Stomach smooth muscle (tissue), 2 donors: ENCODE measurements around the gene PRAMEF8.
"Not testable (repeated sequence)": the region's sequence is repeated elsewhere in the genome, so short reads cannot be mapped to it uniquely, and the experiment has no call there.

Experiments used
- H3K27ac ChIP-seq: one replicate; pipeline ENCODE4 v1.7.0; 2013; ENCODE audit warnings: mild to moderate bottlenecking, low read length, inconsistent platforms
- H3K27me3 ChIP-seq, 2 donors: one replicate each; pipeline ENCODE4 v1.7.0; 2013; ENCODE audit warnings: low read length in 2 of 2; ENCODE audit not compliant: insufficient read depth in 2 of 2, control insufficient read depth in 1 of 2
- H3K36me3 ChIP-seq, 2 donors: one replicate each; pipeline ENCODE4 v1.7.0; 2013; ENCODE audit warnings: low read length in 2 of 2; ENCODE audit not compliant: control insufficient read depth in 2 of 2, insufficient read depth in 2 of 2
- H3K4me1 ChIP-seq: one replicate; pipeline ENCODE4 v1.7.0; 2013; ENCODE audit warnings: low read length; ENCODE audit not compliant: control insufficient read depth, insufficient read depth
- H3K4me3 ChIP-seq, 2 donors: one replicate each; pipeline ENCODE4 v1.7.0; 2013; ENCODE audit warnings: low read length in 2 of 2
- H3K9ac ChIP-seq, 2 donors: one replicate each; pipeline ENCODE4 v1.7.0; 2013; ENCODE audit warnings: low read length in 2 of 2, mild to moderate bottlenecking in 1 of 2
- H3K9me3 ChIP-seq, 2 donors: one replicate each; pipeline ENCODE4 v1.7.0; 2013; ENCODE audit warnings: low read length in 2 of 2; ENCODE audit not compliant: control insufficient read depth in 2 of 2
- donor health status: healthy.
- donor health status: Pancreatic carcinoma.

PRAMEF8 gene

DNA sequence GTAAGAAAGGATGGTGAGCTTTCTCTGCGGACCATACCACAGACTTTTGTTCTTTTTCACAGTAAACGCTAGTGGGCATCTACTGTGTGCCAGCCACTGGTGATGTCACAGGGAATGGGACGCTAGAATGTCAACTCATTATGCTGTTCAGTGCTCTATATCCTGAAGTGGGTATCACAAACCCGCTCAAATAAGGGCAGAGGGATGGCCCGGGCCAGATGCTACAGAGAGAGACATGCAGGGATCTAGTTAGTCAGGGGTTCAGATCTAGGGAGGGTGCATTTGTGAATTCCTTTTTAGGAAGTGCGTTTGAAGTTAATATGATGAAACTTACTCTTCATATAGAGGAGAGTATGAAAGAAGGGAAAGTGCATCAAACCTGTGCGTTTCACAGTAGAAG lies 37.8 kb downstream of the PRAMEF8 start:
- H3K36me3 ChIP-seq, H3K4me3 ChIP-seq, H3K27me3 ChIP-seq, H3K9ac ChIP-seq, H3K9me3 ChIP-seq, H3K4me1 ChIP-seq, H3K27ac ChIP-seq: not testable (repeated sequence)

DNA sequence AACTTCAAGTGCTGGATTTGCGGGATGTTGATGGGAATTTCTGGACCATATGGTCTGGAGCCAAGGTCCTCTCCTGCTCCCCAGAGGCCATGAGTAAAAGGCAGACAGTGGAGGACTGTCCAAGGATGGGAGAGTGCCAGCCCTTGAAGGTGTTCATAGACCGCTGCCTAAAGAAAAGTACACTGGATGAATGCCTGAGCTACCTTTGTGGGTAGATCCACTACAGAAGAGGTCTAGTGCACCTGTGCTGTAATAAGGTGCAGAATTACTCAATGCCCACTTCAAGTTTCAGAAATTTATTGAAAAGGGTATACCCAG lies 38.4 kb downstream of the PRAMEF8 start:
- not testable (repeated sequence) for H3K9ac ChIP-seq, H3K4me1 ChIP-seq, H3K9me3 ChIP-seq, H3K36me3 ChIP-seq, H3K27ac ChIP-seq, H3K27me3 ChIP-seq, H3K4me3 ChIP-seq

DNA sequence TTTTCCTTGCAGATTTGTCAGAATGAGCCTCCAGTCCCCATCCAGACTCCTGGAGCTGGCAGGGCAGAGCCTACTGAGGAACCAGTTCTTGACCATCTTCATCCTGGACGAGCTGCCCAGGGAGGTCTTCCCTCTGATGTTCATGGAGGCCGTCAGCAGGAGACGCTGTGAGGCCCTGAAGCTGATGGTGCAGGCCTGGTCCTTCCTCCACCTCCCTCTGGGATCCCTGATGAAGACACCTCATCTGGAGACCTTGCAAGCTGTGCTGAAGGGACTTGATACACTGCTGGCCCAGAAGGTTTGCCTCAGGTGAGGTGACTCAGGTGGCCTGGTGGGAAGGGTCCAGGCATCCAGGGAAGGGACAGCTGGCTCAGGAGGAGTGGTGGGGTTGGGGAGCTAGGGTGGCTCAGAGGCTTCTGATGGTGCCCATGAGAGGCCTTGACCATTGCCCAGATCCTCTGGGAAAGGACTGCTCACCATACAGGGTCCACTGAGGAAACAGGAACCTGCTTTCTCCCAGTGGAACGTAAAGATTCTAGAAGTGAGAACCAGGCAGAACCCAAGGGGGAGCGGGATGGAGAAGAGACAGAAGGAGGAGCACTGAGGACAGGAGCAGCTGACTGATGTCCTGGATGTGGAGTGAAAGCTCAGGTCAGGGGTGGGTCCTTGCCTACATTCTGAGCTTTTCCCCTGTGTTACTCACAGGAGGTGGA lies 38.9 kb downstream of the PRAMEF8 start:
- H3K9ac ChIP-seq: not testable (repeated sequence)

DNA sequence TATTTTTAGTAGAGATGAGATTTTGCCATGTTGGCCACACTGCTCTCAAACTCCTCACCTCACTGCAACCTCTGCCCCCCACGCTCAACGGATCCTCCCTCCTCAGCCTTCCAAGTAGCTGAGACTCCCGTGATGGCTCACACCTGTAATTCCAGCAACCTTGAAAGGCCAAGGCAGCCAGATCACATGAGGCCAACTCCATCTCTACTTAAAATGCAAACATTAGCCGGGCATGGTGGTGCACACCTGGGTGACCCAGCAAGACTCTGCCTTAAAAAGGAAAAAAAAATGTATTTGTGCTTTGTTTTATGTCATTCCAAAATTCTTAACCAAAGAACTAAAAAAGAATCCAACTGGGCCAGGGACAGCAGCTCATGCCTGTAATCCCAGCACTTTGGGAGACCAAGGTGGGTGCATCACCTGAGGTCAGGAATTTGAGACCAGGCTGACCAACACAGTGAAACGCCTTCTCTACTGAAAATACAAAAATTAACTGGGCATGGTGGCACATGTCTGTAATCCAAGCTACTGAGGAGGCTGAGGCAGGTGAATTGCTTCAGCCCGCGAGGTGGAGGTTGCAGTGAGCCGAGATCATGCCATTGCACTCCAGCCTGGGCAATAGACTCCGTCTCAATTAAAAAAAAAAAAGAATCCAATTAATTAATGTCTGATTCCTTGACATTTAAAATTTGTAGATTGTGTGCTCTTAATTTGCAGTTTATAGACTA lies 41.2 kb downstream of the PRAMEF8 start:
- not testable (repeated sequence) for H3K4me3 ChIP-seq, H3K27ac ChIP-seq, H3K36me3 ChIP-seq, H3K4me1 ChIP-seq, H3K9me3 ChIP-seq, H3K9ac ChIP-seq, H3K27me3 ChIP-seq

More for the DNA sequence above, 38.9 kb downstream of the PRAMEF8 start:
- H3K4me1 ChIP-seq, H3K27ac ChIP-seq, H3K27me3 ChIP-seq, H3K36me3 ChIP-seq, H3K4me3 ChIP-seq, H3K9me3 ChIP-seq: not testable (repeated sequence)

DNA sequence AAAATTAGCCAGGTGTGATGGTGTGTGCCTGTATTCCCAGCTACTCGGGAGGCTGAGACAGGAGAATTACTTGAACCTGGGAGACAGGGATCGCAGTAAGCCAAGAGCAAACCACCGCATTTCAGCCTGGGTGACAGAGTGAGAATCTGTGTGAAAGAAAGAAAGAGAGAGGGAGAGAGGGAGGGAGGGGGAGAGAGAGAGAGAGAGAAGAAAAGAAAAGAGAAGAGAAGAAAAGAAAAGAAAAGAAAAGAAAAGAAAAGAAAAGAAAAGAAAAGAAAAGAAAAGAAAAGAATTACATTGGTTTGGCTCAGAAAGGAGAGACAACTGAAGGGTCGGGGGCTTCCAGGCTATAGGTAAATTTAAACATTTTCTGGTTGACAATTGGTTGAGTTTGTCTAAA lies 45.3 kb downstream of the PRAMEF8 start:
- H3K36me3 ChIP-seq, H3K9ac ChIP-seq, H3K27me3 ChIP-seq, H3K27ac ChIP-seq, H3K4me1 ChIP-seq, H3K4me3 ChIP-seq, H3K9me3 ChIP-seq: not testable (repeated sequence)

DNA sequence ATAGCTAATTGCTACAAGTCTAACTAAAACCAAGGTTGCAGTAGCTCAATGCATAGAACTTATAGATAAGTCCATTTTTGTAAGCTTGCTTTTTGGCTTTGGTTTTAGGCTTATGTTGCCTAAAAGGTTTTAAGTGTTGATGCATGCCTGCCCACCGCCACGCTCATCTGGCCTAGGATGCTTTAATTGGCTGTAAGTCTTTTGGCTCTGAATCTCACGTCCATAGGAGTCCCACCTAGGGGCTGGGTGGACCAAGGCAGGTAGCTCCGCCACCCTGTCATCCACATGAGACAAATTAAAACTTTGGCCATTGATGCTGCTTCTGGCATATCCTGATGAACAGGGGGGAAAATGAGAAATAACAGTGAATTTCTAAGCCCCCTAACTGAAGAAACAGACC lies 47.4 kb downstream of the PRAMEF8 start:
- H3K4me1 ChIP-seq, H3K4me3 ChIP-seq, H3K36me3 ChIP-seq, H3K27me3 ChIP-seq, H3K9me3 ChIP-seq, H3K9ac ChIP-seq, H3K27ac ChIP-seq: not testable (repeated sequence)

DNA sequence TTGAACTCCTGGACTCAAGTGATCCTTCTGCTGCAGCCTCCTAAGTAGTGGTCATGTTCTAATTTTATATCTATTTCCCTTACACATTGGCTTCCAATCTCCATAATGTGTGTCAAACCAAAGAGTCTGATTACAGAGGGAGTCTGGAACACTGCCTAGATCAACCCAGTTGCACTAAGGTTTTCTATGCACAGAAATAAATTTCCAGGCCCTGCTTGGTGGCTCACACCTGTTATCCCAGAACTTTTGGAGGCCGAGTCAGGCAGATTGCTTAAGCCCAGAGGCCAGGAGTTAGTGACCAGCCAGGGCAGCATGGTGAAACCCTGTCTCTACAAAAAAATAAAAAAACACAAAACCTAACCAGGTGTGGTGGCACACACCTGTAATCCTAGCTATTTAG lies 50.9 kb downstream of the PRAMEF8 start:
- not testable (repeated sequence) for H3K9ac ChIP-seq, H3K27ac ChIP-seq, H3K36me3 ChIP-seq, H3K4me1 ChIP-seq, H3K27me3 ChIP-seq, H3K4me3 ChIP-seq, H3K9me3 ChIP-seq

DNA sequence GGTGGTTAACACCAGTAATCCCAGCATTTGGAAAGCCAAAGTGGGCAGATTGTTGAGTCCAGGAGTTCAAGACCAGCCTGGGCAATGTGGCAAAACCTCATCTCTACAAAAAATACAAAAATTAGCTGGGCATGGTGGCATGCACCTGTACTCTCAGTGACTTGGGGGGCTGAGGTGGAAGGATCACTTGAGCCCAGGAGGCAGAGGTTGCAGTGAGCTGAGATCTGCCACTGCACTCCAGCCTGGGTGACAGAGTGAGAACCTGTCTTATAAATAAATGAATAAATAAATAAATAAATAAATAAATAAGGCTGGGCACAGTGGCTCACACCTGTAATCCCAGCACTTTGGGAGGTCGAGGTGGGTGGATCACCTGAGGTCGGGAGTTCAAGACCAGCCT lies 52.9 kb downstream of the PRAMEF8 start:
- H3K4me3 ChIP-seq, H3K9ac ChIP-seq, H3K4me1 ChIP-seq, H3K27me3 ChIP-seq, H3K27ac ChIP-seq, H3K36me3 ChIP-seq, H3K9me3 ChIP-seq: not testable (repeated sequence)
